CD14-positive monocyte (primary cell): ENCODE measurements around the gene DLX6. TPM values are rescaled to one million over a fixed set of nuclear protein-coding genes. Genes with fewer than 3 reads are reported as not detected.

Experiments used
- DNase-seq, 3 donors: peaks; one replicate each; pipeline ENCODE4 v3.0.0-alpha.2; 2011 to 2022
- H2AFZ ChIP-seq: 2 replicates; pipeline ENCODE4 v1.6.0; 2012; ENCODE audit warnings: mild to moderate bottlenecking, low read depth, low read length, inconsistent platforms; ENCODE audit not compliant: insufficient read depth, poor library complexity, severe bottlenecking
- H3K27ac ChIP-seq, 2 donors: 1 replicate in 1 of 2; 2 replicates in 1 of 2; pipeline ENCODE4 v1.5.1; 2012 to 2013; ENCODE audit warnings: low read length in 2 of 2, control low read depth in 1 of 2, inconsistent platforms in 1 of 2, low read depth in 1 of 2, mild to moderate bottlenecking in 1 of 2
- H3K27me3 ChIP-seq, 2 donors: one replicate each; pipeline versions ENCODE4 v1.6.0 to v1.6.1; 2011 to 2013; ENCODE audit warnings: low read length in 2 of 2; ENCODE audit not compliant: control insufficient read depth in 2 of 2, insufficient read depth in 2 of 2
- H3K36me3 ChIP-seq, 2 donors: replicated peaks in 1 of 2; 1 replicate in 1 of 2; 2 replicates in 1 of 2; pipeline versions ENCODE4 v1.5.1 to v1.6.1; 2012 to 2013; ENCODE audit warnings: low read length in 2 of 2, control low read depth in 1 of 2, inconsistent platforms in 1 of 2, mild to moderate bottlenecking in 1 of 2; ENCODE audit not compliant: insufficient read depth in 2 of 2, control insufficient read depth in 1 of 2
- H3K4me1 ChIP-seq, 2 donors: 1 replicate in 1 of 2; 2 replicates in 1 of 2; pipeline versions ENCODE4 v1.5.1 to v1.6.1; 2012 to 2013; ENCODE audit warnings: low read length in 2 of 2, control low read depth in 1 of 2, inconsistent platforms in 1 of 2, mild to moderate bottlenecking in 1 of 2, moderate library complexity in 1 of 2; ENCODE audit not compliant: insufficient read depth in 2 of 2, control insufficient read depth in 1 of 2
- H3K4me2 ChIP-seq: replicated peaks from 2 replicates; pipeline ENCODE3; 2012; ENCODE audit warnings: low read length, moderate library complexity, mild to moderate bottlenecking; ENCODE audit not compliant: poor library complexity, severe bottlenecking; ENCODE audit errors: extremely low read depth
- H3K4me3 ChIP-seq, 3 experiments: fragments of 200-600 bp in 1 of 3; sonication (generic) in 1 of 3; replicated peaks in 1 of 3; 1 replicate in 2 of 3; 2 replicates in 1 of 3; pipeline ENCODE4 v1.5.1; 2011 to 2013; ENCODE audit warnings: low read length in 3 of 3, mild to moderate bottlenecking in 3 of 3, control low read depth in 2 of 3, low read depth in 2 of 3, inconsistent platforms in 1 of 3, moderate library complexity in 1 of 3
- H3K79me2 ChIP-seq: 2 replicates; pipeline ENCODE4 v1.6.0; 2012; ENCODE audit warnings: mild to moderate bottlenecking, control low read depth, inconsistent platforms, low read length, moderate library complexity; ENCODE audit not compliant: insufficient read depth
- H3K9ac ChIP-seq: 2 replicates; pipeline ENCODE4 v1.6.0; 2017; ENCODE audit warnings: low read length, mild to moderate bottlenecking; ENCODE audit not compliant: insufficient read depth, poor library complexity, severe bottlenecking
- H3K9me3 ChIP-seq, 2 donors: replicated peaks in 1 of 2; 1 replicate in 1 of 2; 2 replicates in 1 of 2; pipeline versions ENCODE4 v1.5.1 to v1.6.1; 2012 to 2013; ENCODE audit warnings: low read length in 2 of 2, control low read depth in 1 of 2; ENCODE audit not compliant: control insufficient read depth in 1 of 2, insufficient read depth in 1 of 2
- H4K20me1 ChIP-seq: 2 replicates; pipeline ENCODE4 v1.6.0; 2012; ENCODE audit warnings: mild to moderate bottlenecking, low read length, control low read depth, moderate library complexity; ENCODE audit not compliant: insufficient read depth
- H3K27ac Mint-ChIP-seq, 7 donors: one replicate each; pipeline ENCODE4 v1.8.0; 2020; ENCODE audit warnings: mild to moderate bottlenecking in 7 of 7, mixed read lengths in 7 of 7, moderate library complexity in 6 of 7, inconsistent platforms in 2 of 7
- H3K27me3 Mint-ChIP-seq, 3 donors: one replicate each; pipeline ENCODE4 v1.8.0; 2021 to 2022; ENCODE audit warnings: low read depth in 3 of 3, mild to moderate bottlenecking in 3 of 3, mixed read lengths in 3 of 3, moderate library complexity in 3 of 3, inconsistent platforms in 1 of 3
- H3K36me3 Mint-ChIP-seq, 2 donors: one replicate each; pipeline ENCODE4 v1.8.0; 2020; ENCODE audit warnings: mixed read lengths in 2 of 2, inconsistent platforms in 1 of 2, mild to moderate bottlenecking in 1 of 2
- H3K4me1 Mint-ChIP-seq: one replicate; pipeline ENCODE4 v1.8.0; 2020; ENCODE audit warnings: mild to moderate bottlenecking, mixed read lengths
- H3K4me3 Mint-ChIP-seq, 2 donors: one replicate each; pipeline ENCODE4 v1.8.0; 2020; ENCODE audit warnings: mild to moderate bottlenecking in 2 of 2, mixed read lengths in 2 of 2, moderate library complexity in 1 of 2
- H3K9me3 Mint-ChIP-seq, 7 donors: one replicate each; pipeline ENCODE4 v1.8.0; 2020 to 2022; ENCODE audit warnings: mixed read lengths in 7 of 7, mild to moderate bottlenecking in 6 of 7, moderate library complexity in 6 of 7, inconsistent platforms in 2 of 7
- WGBS: methylation state at CpG from one replicate; pipeline ENCODE4 v1.1.5; 2013; ENCODE audit warnings: missing lambda C conversion rate; ENCODE audit not compliant: insufficient coverage; 5-methylcytosine and 5-hydroxymethylcytosine counted together
- intact Hi-C, 2 donors: fragments of 100-400 bp; cut with micrococcal nuclease; formaldehyde crosslinking; loops; one replicate each; pipeline versions ENCODE4 v1.15.0 to v1.15.1; 2023
- polyA plus RNA-seq, 3 donors: library from polyadenylated mRNA; depleted of rRNA in 1 of 3; unstranded in 2 of 3; stranded (reverse) in 1 of 3; fragments of 300-500 nt in 2 of 3; fragments of >200 nt in 1 of 3; fragmentation: Illumina TruSeq in 2 of 3; gene quantifications; 1 replicate in 2 of 3; 2 replicates in 1 of 3; pipeline ENCODE4 v1.2.3, GENCODE V29; 2012 to 2021
- TF ChIP-seq, protein P1 (sequence below): fragments of 200-600 bp; IDR thresholded peaks from one replicate; pipeline ENCODE4 v1.8.0; 2022; ENCODE audit warnings: antibody characterized with exemption, mild to moderate bottlenecking

The DLX6 gene
- polyA plus RNA-seq, 3 donors = not detected

DNA sequence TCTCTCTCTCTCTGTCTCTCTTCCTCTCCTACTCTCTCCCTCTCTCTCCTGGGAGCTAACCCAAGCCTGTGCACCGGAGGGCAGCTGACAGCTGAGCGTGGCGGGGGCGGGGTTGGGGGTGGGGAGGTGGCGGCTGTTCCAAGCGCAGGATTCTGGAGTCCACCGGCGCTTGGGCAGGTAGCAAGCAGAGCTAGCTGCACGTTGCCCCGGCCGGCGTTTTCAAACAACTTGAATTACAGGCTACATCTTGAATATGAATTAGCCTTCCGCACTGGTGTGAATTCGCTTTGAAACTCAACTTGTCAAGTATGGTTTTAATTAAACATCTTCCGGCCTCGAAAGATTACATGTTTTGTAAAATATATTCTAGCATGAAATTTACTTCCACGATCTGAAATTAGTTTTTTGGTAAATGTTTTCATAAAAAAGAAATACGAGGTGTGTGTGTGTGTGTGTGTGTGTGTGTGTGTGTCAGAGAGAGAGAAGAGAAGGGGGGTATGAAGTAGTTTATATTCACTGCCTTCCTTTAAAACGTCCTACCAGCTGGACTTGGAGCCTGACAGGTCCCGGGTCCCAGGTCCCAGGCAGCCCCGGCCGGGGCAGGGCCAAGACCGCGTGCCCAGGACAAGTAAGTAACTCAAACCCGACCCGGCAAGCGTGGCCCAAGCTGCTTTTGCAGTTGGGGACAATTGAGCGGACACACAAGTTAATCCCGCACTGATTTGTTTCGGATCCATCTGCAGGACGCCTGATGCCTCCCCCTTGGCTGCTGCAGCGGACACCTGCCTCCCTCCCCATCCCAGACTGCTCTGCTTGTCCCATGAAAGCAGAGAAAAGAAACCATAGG, 9.0 kb upstream of the DLX6 start:
- Histone ChIP-seq H3K9me3 (peaks cover 6 to 79% of the 10 kb centered on the region in 2 donors), H3K4me2 (no peak overlapping the region), H3K79me2 (no peaks in the 10 kb centered on the region), H3K4me1 (no peaks in the 10 kb centered on the region), H4K20me1 (no peaks in the 10 kb centered on the region), H3K27ac (no peak overlapping the region), H3K4me3 (no peak overlapping the region), H3K9ac (no peak overlapping the region), H3K36me3 (no peaks in the 10 kb centered on the region), H3K27me3 (peaks cover 93 to 97% of the 10 kb centered on the region in 2 donors), H2AFZ (no peak overlapping the region)
- H3K4me1 Mint-ChIP-seq = peaks cover 9% of the 10 kb centered on the region
- TF ChIP-seq, protein P1, sequence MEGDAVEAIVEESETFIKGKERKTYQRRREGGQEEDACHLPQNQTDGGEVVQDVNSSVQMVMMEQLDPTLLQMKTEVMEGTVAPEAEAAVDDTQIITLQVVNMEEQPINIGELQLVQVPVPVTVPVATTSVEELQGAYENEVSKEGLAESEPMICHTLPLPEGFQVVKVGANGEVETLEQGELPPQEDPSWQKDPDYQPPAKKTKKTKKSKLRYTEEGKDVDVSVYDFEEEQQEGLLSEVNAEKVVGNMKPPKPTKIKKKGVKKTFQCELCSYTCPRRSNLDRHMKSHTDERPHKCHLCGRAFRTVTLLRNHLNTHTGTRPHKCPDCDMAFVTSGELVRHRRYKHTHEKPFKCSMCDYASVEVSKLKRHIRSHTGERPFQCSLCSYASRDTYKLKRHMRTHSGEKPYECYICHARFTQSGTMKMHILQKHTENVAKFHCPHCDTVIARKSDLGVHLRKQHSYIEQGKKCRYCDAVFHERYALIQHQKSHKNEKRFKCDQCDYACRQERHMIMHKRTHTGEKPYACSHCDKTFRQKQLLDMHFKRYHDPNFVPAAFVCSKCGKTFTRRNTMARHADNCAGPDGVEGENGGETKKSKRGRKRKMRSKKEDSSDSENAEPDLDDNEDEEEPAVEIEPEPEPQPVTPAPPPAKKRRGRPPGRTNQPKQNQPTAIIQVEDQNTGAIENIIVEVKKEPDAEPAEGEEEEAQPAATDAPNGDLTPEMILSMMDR = no peak
- H3K4me3 Mint-ChIP-seq = peak overlapping the region in 1 of 2 donors; percentile 49
- H3K9me3 Mint-ChIP-seq = peaks cover 9 to 48% (median 33%) of the 10 kb centered on the region in 7 donors
- no peak for DNase-seq
- intact Hi-C loops = no loop called here
- H3K36me3 Mint-ChIP-seq = peaks cover 0 to 6% of the 10 kb centered on the region in 2 donors
- peaks cover 97 to 100% (median 100%) of the 10 kb centered on the region in 3 donors for H3K27me3 Mint-ChIP-seq
- 7% methylated on average over 21 of the region's 32 CpGs for WGBS
- H3K27ac Mint-ChIP-seq = peak overlapping the region in 1 of 7 donors; percentile 23

DNA sequence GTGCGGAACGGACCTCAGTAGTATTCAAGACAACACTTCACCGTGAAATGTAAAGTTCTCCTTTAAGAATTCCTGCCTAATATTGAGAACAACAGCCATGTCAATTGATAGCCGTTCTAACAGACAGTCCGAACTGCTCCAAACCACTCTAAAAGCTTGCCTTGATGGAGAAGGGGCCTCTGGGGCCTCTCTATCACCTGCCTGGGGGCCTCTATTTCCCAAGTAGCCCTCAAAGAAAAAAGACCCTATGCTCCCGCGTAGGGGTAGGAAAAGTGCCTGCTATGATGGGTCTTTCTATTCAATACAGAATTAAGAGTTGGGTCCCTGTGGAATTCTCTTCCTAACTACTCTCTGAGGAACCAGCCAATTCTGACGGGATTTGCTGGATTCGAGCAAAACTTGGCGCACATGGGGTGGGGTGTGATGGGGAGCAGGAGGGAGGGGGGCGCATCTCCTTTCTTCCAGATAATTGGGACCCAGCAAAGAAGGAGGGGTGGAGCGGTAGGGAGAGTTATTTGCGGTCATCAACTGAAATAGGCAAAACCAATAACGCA, 8.3 kb upstream of the DLX6 start:
- no peak for DNase-seq
- Histone ChIP-seq H3K79me2 (no peaks in the 10 kb centered on the region), H3K9me3 (peaks cover 6 to 78% of the 10 kb centered on the region in 2 donors), H3K9ac (no peak overlapping the region), H3K27ac (no peak overlapping the region), H3K4me3 (no peak overlapping the region), H3K4me1 (no peaks in the 10 kb centered on the region), H3K36me3 (no peaks in the 10 kb centered on the region), H4K20me1 (no peaks in the 10 kb centered on the region), H3K27me3 (peaks cover 93 to 97% of the 10 kb centered on the region in 2 donors), H3K4me2 (no peak overlapping the region), H2AFZ (no peak overlapping the region)
- Mint-ChIP-seq H3K9me3 (peaks cover 9 to 45% (median 28%) of the 10 kb centered on the region in 7 donors), H3K27me3 (peaks cover 97 to 100% (median 100%) of the 10 kb centered on the region in 3 donors), H3K4me3 (peak overlapping the region in 1 of 2 donors; percentile 49), H3K36me3 (peaks cover 0 to 6% of the 10 kb centered on the region in 2 donors), H3K27ac (peak overlapping the region in 1 of 7 donors; percentile 23), H3K4me1 (peaks cover 9% of the 10 kb centered on the region)
- 0% methylated on average over 2 of the region's 14 CpGs for WGBS
- intact Hi-C loops = no loop called here
- TF ChIP-seq, protein P1 = no peak
